Hepatocyte (in vitro differentiated cells): ENCODE measurements around the gene HYKK.

Experiments
- CTCF ChIP-seq: fragments of 200-600 bp; sonication (generic); IDR thresholded peaks from 2 replicates; pipeline ENCODE4 v1.5.1; 2016; ENCODE audit warnings: antibody characterized with exemption, mild to moderate bottlenecking; ENCODE audit not compliant: poor library complexity
- EZH2 ChIP-seq: fragments of 200-600 bp; sonication (generic); IDR thresholded peaks from 2 replicates; pipeline ENCODE4 v1.6.1; 2016; ENCODE audit warnings: antibody characterized with exemption, mild to moderate bottlenecking, borderline replicate concordance

DNA sequence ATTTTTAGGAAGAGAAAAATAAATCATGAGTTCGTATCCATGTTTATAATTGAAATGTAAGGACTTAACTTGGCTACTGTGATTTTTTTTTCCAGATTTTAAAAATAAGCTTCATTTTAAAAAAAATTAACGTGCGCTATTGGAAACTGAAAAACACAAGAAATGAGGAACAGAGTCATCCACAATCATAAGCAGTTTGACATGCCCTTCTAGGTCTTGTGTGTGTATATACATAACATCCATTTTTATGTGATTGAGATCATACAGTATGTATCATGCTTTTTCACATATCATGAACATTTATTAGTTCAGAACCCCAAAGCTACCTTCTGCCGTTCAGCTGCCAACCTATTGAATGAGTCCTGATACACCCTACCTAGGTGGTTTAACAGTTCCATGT is 46.6 kb upstream of the HYKK start:
- TF ChIP-seq EZH2, result no peak
- no peak for TF ChIP-seq CTCF
